ENCODE results near the gene ZFHX3.

ZFHX3 gene

GRCh38 chr16:72824027-72824426 is 223.9 kb downstream of the ZFHX3 start:
- no peak for DNase-seq

- DNase-seq, result no peak
Measured at GRCh38 chr16:72821185-72821950, 226.6 kb downstream of the ZFHX3 start.

- DNase-seq, result no peak
Measured at GRCh38 chr16:72819345-72819744, 228.6 kb downstream of the ZFHX3 start.

GRCh38 chr16:72818236-72818845 is 229.6 kb downstream of the ZFHX3 start:
- DNase-seq, result no peak

- DNase-seq, result no peak
Measured at GRCh38 chr16:72815348-72816318, 232.3 kb downstream of the ZFHX3 start.

- DNase-seq, result no peak
Measured at GRCh38 chr16:72814226-72814625, 233.7 kb downstream of the ZFHX3 start.

- no peak for DNase-seq
Measured at GRCh38 chr16:72812672-72813071, 235.3 kb downstream of the ZFHX3 start.

- DNase-seq, result no peak
Measured at GRCh38 chr16:72811876-72812275, 236.1 kb downstream of the ZFHX3 start.

GRCh38 chr16:72811188-72811720 is 236.7 kb downstream of the ZFHX3 start:
- no peak for DNase-seq

GRCh38 chr16:72810480-72810879 is 237.4 kb downstream of the ZFHX3 start:
- DNase-seq, result no peak

- no peak for DNase-seq
Measured at GRCh38 chr16:72809446-72809845, 238.5 kb downstream of the ZFHX3 start.

GRCh38 chr16:72808754-72809153 is 239.2 kb downstream of the ZFHX3 start:
- no peak for DNase-seq

GRCh38 chr16:72807245-72807644 is 240.7 kb downstream of the ZFHX3 start:
- DNase-seq, result no peak

- DNase-seq, result no peak
Measured at GRCh38 chr16:72805486-72805885, 242.4 kb downstream of the ZFHX3 start.

GRCh38 chr16:72800524-72801161 is 247.3 kb downstream of the ZFHX3 start:
- DNase-seq, result no peak

- DNase-seq, result no peak
Measured at GRCh38 chr16:72798264-72798663, 249.7 kb downstream of the ZFHX3 start.

- DNase-seq, result no peak
Measured at GRCh38 chr16:72797621-72798020, 250.3 kb downstream of the ZFHX3 start.

GRCh38 chr16:72796222-72796621 is 251.7 kb downstream of the ZFHX3 start:
- DNase-seq, result no peak

GRCh38 chr16:72794986-72795385 is 252.9 kb downstream of the ZFHX3 start:
- DNase-seq, result no peak

- DNase-seq, result no peak
Measured at GRCh38 chr16:72794319-72794718, 253.6 kb downstream of the ZFHX3 start.

GRCh38 chr16:72793716-72794115 is 254.2 kb downstream of the ZFHX3 start:
- no peak for DNase-seq

- DNase-seq, result no peak
Measured at GRCh38 chr16:72793017-72793416, 254.9 kb downstream of the ZFHX3 start.
